Activated CD4-positive, alpha-beta T cell treated with anti-CD3 and anti-CD28 coated beads, Interleukin-2, amount 50 U/mL, for 24 hours (primary cell): ENCODE data around the gene DR1.
"Not testable (repeated sequence)": the region's sequence is repeated elsewhere in the genome, so short reads cannot be mapped to it uniquely, and the experiment has no call there.

Experiments used
- DNase-seq, 2 donors: peaks; one replicate each; pipeline ENCODE4 v3.0.0-alpha.2; 2020; ENCODE audit warnings: low read depth in 1 of 2, low spot score in 1 of 2

Gene DR1

DNA sequence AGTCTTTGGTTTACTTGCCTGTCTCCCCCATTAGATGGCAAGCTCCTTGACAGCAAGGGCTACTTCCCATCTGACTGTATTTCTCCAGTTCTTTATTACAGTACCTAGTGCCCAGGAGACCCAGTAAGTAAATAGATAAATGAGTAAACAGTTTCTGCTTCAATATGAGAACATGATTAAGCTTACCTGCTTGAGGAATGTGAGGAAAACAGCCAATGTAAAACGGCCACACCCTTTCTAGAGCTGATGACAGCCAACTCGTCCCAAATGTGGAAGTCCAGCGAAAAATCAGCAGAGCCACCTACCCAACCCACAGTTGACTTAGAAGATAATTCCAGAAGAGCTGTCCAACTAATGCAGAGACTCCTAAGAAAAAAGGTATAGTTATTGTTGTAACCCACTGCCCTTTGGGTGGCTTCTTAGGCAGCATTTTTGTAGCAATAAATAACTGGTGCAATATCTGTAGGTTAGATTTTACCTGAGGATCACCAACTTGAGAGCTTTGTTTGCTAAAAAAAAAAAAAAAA is 6.5 kb upstream of the DR1 start:
- no peak for DNase-seq

DNA sequence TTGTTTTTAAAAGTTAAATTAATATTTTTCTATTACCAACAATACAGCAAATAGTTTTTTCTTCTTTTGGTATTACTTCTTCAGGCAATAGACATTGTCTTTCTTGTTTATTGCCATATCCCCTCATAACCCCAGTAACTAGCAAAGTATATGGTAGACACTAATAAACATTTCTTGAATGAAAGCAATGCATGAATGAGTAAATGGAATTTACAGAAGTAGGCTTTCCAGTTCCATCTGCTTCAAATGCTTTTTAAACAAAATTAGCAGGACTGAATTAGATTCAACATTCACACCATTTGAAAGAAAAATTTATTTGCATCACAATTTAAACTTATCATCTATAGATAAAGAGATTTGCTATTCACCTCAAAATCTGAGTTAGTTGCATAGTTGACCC is 5.6 kb upstream of the DR1 start:
- DNase-seq, result no peak

DNA sequence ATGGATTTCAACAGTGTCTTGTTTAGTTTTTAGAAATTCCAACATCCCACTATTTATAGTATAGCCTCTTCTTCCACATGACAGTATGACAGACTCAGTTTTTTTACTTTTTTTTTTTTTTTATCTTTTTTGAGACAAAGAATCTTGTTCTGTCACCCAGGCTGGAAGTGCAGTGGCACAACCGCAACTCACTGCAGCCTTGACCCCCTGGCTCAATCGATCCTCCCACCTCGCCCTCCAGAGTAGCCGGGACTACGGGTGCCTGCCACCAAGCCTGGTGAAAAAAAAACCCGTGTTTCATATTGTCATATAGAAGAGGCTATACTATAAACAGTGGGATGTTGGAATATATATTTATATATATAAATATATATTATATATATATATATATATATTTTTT is 1.2 kb upstream of the DR1 start:
- no peak for DNase-seq

DNA sequence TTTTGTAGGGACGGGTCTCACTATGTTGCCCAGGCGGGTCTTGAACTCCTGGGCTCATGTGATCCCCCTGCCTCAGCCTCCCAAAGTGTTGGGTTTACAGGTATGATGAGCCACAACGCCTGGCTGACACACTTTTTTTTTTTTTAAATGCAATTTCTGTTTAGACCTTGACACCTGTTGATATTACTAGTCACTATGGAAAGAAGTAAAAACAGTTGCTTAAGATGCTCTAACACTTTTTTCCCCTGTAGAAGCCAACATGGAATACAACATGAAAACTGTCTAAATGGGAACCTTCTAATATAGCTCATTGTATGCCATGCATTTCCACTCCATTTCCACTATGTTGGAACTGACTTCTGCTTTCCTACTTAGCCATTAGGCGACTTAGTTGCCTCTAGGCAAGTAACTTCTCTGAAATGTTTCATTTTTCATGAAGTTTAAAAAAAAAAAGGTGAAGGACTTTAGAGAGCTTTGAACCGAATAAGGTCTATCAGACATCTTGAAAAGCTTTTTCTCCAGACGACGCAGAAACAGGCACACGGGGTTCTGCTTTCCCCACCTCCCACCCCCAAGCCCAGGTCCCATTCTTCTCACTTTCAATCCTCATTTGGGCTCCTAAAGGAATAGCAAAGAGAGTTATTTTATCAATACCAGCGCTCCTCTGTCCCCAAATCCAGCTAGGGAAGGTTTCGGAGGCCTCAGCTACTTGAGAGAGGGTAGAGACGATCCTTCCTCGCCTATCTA is 648 bp upstream of the DR1 start:
- no peak for DNase-seq

- peak; percentile 2 to 6 for DNase-seq
These were observed 800 bp downstream of the DR1 start for GRCh38 chr1:93346421-93346993.

- DNase-seq, result no peak
These were observed 1.7 kb downstream of the DR1 start for GRCh38 chr1:93347334-93347899.

- no peak for DNase-seq
These were observed 2.5 kb downstream of the DR1 start for GRCh38 chr1:93348104-93348728.

- DNase-seq, result no peak
These were observed 3.8 kb downstream of the DR1 start for GRCh38 chr1:93349231-93350135.

GRCh38 chr1:93350322-93350721 is 4.6 kb downstream of the DR1 start:
- DNase-seq, result no peak

DNA sequence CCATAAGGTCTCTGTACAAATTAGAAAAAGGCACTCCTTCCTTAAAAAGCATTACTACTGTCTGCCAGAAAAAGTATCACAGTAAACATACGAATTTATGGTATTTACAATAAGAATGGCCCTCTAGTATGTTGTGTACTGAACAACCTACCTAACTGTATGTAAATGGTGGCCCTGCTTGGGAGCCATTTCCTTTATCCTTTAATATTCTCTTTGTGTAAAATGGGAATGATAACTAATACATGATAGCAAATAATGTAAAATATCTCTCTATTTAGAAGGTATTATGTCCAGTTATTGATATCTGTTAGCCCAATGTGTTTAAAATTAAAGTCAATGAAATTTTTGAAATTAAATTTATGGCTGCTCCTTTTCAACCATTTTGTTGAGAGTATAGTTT is 5.2 kb downstream of the DR1 start:
- no peak for DNase-seq

DNA sequence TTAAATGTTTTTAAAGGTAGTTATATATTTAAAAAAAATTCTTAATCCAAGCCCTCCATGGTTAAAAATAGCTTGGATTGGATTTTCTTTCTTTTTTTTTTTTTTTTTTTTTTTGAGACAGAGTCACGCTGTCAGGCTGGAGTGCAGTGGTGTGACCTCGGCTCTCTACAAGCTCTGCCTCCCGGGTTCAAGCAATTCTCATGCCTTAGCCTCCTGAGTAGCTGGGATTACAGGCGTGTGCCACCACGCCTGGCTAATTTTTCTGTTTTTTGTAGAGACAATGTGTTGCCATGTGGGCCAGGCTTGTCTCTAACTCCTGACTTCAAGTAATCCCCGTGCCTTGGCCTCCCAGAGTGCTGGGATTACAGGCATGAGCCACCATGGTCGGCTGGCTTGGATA is 5.6 kb downstream of the DR1 start:
- not testable (repeated sequence) for DNase-seq

- DNase-seq, result no peak
These were observed 6.7 kb downstream of the DR1 start for GRCh38 chr1:93352376-93352775.

GRCh38 chr1:93353286-93353685 is 7.6 kb downstream of the DR1 start:
- DNase-seq, result no peak

DNA sequence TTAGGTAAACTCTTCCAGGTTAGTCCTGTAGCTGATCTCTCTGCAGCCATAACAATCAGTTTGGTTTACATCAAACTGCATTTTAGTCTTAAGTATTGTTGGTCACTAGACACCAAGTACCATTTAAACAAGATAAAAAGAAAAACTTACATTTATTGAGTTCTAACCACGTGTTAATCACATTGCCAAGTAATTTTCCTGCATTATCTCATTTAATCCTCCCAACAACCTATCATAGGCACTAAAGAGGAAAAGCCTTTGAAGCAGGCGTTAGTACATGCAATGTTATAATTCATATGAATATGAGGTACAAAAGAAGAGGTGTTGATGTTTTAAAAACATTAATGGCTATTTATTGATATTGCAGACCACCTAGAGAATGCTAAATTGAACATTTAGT is 9.0 kb downstream of the DR1 start:
- DNase-seq, result no peak

- no peak for DNase-seq
These were observed 11.5 kb downstream of the DR1 start for GRCh38 chr1:93357242-93357641.

DNA sequence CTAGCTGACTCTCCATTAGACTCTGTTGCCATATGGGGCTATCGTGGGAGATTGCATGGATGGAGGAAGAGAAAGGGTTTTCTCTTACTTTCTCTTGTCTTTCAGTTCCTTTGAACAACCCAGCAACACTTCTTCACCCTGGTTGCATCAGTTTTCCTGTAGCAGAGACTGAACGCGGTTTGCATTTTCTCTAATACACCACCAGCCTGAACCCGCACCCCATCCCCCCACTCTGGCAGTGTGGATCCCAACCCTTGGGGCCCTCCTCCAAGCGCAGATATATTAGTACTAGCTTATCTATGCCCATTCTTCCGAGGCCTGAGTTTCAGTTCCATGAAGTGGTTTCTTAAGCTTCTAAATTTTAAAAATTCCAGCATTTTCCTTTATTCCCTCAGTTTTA is 12.6 kb downstream of the DR1 start:
- no peak for DNase-seq

DNA sequence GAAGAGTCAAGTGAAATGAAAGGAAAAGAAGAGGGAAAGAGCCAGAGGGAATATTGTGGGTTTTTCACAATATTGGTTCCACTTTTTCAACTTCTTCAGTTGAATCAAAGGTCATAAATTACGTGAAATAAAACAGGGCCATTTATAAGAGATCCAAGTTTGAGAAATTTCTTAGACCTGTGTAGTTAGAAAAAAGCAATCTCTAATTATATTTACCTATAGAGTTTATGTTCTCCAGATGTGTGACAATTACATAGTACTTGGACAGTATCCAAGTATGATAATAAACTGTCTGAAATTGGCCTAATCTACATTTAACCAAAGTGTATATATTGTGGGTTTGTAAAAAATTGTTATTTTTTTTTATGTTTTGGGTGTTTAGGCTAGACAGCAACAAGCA is 14.4 kb downstream of the DR1 start:
- no peak for DNase-seq

DNA sequence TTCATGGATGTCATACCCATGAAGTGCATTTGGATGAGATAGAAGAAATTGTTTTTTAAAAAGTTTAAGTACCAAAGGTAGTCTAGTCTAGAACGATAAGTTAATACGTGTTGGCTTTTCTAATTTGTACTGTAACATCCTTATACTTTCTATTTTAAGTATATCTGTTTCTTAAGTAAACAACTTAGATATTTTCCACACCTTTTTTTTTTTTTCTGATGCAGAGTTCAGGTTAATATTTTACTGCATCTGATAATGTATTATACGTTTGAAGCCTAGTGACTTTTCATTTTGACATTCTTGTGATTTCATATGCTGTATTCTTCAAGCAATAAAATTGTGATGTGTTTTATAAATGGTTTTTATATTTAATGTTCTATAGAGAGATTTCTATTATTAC is 16.5 kb downstream of the DR1 start:
- no peak for DNase-seq

- no peak for DNase-seq
These were observed 20.1 kb downstream of the DR1 start for GRCh38 chr1:93365813-93366212.

- DNase-seq, result no peak
These were observed 24.0 kb downstream of the DR1 start for GRCh38 chr1:93369734-93370133.
